Midbrain (tissue), 1 donor: ENCODE data around the gene DNAJB6.
A peak's percentile ranks its signal among the peaks of the same experiment; 100 is the strongest.
"Not testable (repeated sequence)": the region's sequence is repeated elsewhere in the genome, so short reads cannot be mapped to it uniquely, and the experiment has no call there.

ENCODE experiments used
- DNase-seq: peaks from one replicate; lab custom pipeline; 2025; lab: John Stamatoyannopoulos, UW

DNAJB6 gene

DNA sequence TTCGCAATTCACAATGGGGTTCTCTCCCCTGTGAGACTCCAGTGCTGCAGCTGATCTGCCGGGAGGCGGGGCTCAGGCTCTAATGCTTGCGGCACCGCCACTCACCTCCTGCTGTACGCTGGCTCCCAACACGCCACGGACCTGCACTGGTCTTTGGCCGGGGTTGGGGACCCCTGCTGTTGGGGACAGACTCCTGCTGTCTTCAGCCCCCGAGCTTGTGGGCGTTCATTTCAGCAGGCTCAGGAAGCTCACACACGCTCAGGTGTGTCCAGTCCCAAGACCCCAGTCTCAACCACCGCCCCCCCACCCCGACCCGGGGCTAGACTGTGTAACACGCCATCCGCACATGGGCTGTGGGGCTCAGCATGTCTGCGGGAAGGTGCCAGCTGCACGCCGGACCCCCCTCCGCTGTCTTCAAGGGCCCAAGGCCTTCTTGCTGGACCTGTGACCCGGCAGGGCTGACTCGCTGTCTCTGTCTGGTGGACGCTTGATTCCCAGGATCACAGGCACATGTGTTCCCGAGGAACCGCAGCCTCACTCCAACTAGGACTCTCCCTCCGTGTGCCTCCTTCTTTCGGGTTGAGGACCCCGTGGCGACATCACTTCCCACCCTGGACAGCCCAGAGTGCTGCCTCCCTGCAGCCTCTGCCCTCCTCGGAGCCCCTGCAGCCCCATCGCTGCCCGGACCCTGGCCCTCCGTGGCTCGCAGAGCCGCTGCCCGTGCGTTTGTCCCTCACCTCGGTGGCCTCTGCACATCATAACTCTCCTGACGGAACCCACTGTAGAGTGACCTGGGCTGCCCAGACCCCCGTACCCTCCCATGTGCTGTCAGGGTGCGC lies 106.4 kb downstream of the DNAJB6 start:
- DNase-seq, result no peak

- DNase-seq, result no peak
These were observed 107.4 kb downstream of the DNAJB6 start for GRCh38 chr7:157444011-157444842.

DNA sequence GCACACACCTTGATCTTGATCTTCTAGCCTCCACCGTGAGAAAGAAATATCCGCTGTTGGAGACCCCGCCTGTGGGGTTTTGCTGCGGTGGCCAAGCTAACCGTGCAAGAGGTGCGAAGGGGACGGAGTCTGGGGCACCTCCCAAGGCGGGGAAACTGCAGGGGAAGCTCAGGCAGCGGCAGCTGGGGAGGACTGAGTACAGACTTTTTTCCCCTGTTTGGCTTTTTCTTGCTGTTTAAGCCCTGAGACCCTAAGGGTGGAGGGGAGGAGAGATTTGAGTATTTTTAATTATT lies 108.0 kb downstream of the DNAJB6 start:
- no peak for DNase-seq

GRCh38 chr7:157445246-157445955 lies 108.6 kb downstream of the DNAJB6 start:
- DNase-seq, result no peak

GRCh38 chr7:157445956-157446295 lies 109.1 kb downstream of the DNAJB6 start:
- no peak for DNase-seq

DNA sequence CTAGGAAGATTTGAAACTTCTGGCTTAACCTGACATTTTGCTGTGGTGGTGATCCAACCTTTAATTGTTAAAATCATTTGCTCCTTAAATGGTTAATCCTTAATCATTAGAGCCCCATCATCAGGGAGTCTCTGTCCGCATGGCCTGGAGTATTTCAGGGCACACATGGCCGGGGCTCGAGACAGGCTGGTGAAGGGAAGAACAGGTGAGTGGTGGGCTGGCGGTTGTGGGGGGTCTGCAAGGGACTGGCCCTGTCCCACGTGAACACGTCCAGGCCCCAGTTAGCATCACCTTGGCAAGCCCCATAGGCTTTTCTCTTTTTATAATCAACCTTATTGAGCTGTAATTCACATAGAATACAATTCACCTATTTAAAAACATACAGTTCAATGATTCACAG lies 109.5 kb downstream of the DNAJB6 start:
- DNase-seq, result no peak

DNA sequence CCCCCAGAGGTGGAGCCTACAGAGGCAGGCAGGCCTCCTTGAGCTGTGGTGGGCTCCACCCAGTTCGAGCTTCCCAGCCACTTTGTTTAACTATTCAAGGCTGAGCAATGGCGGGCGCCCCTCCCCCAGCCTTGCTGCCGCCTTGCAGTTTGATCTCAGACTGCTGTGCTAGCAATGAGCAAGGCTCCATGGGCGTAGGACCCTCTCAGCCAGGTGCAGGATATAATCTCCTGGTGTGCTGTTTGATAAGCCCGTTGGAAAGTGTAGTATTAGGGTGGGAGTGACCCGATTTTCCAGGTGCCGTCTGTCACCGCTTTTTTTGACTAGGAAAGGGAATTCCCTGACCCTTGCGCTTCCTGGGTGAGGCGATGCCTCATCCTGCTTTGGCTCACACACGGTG lies 117.2 kb downstream of the DNAJB6 start:
- DNase-seq, result not testable (repeated sequence)

DNA sequence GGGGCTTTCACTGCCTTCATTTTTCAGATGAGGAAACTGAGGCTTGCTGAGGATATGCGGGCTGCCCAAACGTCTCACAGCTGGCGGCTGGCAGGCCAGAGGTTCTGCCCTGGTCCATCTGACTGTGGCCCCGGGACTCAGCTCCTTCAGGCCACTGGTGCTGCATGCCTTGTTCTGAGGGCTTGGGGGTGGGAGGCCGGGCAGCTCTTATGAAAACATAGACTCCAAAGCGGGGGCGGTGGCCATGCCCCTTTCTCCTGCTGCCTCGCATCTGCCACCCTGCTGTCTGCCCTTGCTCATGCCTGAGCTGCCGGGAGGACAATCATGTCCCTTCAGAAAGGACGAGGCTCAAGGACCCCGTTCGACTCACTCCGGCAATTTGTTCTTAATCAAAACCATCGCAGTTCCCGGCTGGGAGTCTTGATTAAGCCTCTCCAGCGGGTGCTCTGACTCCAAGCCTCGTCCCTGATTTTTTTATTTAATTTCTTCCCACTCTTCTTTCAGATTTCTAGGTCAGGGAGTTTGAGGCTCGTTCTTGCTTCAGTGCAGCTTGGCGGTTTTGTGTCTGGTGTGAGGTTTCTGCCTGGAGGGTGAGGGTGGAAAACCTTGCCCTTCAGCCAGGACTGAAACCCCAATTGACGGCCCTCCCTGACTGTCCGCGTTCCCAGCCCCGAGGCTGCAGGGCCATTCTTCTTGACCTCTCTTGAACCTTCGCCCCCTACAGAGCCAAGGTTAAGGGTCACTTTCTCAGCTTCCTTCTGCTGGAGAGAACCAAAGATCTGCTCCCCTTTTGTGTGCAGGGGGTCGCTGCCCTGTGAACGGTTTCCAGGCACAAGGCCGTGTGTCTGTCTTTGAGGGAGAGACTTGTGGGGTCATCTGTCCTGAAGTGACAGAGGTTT lies 120.8 kb downstream of the DNAJB6 start:
- DNase-seq, result no peak

GRCh38 chr7:157458254-157458633 lies 121.4 kb downstream of the DNAJB6 start:
- DNase-seq, result no peak

- DNase-seq, result no peak
These were observed 123.2 kb downstream of the DNAJB6 start for GRCh38 chr7:157459966-157460365.

GRCh38 chr7:157460721-157461120 lies 123.9 kb downstream of the DNAJB6 start:
- no peak for DNase-seq

DNA sequence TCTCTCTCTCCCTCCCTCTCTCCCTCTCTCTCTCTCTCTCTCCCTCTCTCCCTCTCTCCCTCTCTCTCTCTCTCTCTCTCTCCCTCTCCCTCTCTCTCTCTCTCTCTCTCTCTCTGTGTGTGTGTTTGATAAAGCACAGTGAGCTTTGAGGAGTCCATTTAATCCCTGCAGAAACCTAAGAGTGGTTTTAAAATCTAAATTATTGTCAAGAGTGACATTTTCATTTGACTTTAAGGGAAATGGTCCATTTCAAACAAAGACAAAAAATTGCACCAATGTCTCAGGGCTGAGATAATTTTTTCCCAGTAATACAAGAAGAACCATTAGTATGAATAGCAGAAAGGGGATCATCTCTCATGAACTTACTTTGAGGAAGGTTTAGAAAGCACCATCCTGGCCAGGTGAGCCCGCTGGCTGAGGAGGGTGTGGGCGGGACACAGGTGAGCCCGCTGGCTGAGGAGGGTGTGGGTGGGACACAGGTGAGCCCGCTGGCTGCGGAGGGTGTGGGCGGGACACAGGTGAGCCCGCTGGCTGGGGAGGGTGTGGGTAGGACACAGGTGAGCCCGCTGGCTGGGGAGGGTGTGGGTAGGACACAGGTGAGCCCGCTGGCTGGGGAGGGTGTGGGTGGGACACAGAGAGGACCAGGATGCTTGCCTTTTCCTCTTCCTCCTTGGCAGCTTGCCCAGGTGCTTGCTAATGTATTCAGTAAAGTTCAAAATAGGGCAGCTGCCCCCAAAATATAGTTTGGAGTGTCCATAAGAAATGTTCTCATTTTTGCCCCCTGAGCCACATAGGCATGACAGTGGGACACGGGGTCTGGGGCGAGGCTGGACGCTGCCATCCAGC lies 125.0 kb downstream of the DNAJB6 start:
- DNase-seq, result no peak

- DNase-seq, result no peak
These were observed 125.6 kb downstream of the DNAJB6 start for GRCh38 chr7:157462419-157462771.

DNA sequence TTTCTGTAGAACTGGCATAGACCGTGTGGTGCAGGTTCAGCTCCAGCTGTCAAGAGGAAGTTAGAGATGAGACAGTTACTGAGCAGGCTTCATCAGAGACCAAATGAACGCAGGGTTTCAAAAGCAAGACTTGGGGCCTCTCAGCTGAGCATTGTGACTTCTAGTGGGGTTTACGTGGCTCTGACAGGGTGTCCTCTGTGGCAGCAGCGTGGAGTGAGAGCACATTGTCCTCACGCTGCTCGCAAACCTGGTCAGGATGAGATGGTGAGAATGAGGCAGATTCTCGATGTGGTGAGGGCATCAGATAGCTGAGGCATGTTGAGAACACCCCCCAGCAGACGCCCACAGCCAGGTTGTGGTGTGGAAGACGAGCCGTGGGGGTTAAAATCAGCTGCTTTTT lies 126.0 kb downstream of the DNAJB6 start:
- no peak for DNase-seq

DNA sequence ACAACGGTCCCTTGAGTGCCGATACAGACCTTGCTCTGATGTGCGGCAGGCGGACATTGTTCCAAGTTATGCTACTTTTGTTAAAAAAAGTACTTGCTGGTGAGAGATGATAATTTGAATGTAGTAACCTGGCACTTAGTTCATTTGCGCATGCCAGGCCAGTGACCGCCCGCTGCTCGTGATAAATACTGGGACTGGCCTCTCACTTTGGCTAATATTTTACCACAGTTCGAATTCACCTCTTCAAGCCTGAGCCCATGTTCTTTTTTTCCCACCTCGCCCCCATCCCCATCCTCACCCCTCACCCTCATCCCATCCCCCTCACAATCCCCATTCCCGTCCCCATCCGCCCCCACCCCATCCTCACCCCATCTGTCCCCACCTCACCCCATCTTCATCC lies 126.4 kb downstream of the DNAJB6 start:
- no peak for DNase-seq

- peak; percentile 47 for DNase-seq
These were observed 127.5 kb downstream of the DNAJB6 start for GRCh38 chr7:157464111-157464970.

DNA sequence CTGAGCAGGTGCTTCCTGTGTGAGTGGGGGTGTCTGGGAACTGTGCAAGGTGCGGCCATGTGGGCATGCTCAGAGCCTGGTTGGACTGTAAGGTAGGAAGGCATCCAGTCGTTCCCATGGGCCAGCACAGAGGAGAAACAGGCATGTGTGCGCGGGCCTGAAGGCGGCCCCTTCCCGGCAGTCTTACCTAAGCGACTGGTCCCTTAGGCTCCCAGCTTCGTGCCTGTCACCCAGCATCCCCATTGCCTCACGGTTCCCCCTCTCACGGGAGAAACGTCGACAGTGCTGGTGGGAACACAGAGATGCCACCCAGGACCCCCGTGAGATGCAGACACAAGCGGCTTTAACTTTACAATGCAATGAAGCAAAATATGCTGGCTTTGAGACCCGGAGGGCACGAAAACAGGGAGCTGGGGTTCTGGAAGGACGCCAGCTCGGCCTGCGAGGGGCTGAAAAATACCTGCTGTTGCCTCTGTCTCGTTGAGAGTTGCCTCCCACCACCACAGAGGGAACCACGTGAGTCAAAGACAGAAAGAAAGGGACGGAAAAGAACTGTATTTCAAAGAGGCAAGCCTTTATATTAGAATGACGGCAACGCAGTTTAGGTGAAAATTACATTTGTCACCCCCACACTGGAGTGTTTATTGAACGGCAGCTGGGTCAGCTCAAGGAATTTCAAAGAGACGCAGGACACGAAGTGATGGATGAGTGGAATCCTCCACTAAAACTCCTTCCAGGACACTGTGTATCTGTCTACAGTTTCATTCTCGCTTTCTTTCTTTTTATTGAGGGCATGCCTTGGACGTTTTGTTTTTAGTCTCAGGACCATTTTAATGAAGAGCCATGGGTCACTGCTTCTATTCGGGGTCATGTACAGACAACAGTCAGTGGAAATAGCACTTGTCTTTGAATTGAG lies 128.4 kb downstream of the DNAJB6 start:
- DNase-seq, result no peak

- no peak for DNase-seq
These were observed 129.4 kb downstream of the DNAJB6 start for GRCh38 chr7:157465891-157466866.
